CD4-positive, alpha-beta T cell treated with Interleukin-1 beta for 1 hour (primary cell): ENCODE data around the gene COL23A1.
"Not testable (repeated sequence)": the region's sequence is repeated elsewhere in the genome, so short reads cannot be mapped to it uniquely, and the experiment has no call there.

Experiments
- DNase-seq, 2 donors: peaks; one replicate each; pipeline ENCODE4 v3.0.0-alpha.2; 2020 to 2022

COL23A1 gene

GRCh38 chr5:178370102-178370501, 220.1 kb downstream of the COL23A1 start:
- no peak for DNase-seq

- DNase-seq = not testable (repeated sequence)
Observed at GRCh38 chr5:178369469-178369868, 220.7 kb downstream of the COL23A1 start.

DNA sequence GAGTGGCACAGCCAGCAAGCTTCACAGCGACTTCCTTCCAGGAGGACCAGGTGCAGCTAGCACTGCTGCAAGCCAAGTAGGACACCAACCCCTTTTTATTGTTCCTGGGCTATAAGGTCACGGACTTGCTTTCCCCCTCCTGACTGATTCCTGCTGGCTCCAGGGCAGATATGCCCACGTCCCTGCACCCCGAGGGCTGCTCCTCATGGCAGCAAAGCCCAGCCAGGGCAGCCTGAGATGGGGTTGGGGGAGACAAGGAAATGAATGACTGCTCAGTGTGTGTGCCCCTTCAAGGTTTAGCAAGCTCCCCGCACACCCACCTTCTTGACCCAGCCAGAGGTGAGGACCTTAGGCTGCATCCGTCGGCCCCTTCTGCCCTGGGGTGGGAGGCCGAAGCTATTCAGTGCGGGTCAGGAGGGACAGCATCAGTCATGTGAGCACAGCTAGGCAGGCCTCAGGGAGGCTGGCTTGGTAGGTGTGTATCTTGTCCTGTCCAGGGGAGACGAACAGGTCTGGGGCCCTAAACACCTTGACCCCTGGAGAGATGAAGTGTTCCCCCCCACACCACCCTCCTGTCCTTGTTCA, 221.4 kb downstream of the COL23A1 start:
- no peak for DNase-seq

DNA sequence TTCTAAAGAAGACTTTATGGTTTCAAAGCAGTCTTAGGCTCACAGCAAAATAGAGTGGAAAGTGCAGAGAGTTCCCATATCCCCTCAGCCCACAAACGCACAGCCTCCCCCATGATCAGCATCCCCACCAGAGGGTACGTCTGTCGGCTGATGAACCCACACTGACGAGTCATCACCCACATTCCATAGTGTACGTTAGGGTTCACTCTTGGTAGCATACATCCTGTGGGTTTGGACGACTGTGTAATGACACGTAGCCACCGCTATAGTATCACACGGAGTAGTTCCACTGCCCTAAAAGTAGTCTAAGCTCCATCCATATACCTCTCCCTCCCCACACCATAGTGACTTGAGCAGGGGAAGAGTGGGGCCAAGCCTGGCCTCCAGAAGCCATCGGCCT, 221.9 kb downstream of the COL23A1 start:
- no peak for DNase-seq

GRCh38 chr5:178367736-178368120, 222.5 kb downstream of the COL23A1 start:
- DNase-seq = no peak

- no peak for DNase-seq
Observed at GRCh38 chr5:178366998-178367735, 223.0 kb downstream of the COL23A1 start.

DNA sequence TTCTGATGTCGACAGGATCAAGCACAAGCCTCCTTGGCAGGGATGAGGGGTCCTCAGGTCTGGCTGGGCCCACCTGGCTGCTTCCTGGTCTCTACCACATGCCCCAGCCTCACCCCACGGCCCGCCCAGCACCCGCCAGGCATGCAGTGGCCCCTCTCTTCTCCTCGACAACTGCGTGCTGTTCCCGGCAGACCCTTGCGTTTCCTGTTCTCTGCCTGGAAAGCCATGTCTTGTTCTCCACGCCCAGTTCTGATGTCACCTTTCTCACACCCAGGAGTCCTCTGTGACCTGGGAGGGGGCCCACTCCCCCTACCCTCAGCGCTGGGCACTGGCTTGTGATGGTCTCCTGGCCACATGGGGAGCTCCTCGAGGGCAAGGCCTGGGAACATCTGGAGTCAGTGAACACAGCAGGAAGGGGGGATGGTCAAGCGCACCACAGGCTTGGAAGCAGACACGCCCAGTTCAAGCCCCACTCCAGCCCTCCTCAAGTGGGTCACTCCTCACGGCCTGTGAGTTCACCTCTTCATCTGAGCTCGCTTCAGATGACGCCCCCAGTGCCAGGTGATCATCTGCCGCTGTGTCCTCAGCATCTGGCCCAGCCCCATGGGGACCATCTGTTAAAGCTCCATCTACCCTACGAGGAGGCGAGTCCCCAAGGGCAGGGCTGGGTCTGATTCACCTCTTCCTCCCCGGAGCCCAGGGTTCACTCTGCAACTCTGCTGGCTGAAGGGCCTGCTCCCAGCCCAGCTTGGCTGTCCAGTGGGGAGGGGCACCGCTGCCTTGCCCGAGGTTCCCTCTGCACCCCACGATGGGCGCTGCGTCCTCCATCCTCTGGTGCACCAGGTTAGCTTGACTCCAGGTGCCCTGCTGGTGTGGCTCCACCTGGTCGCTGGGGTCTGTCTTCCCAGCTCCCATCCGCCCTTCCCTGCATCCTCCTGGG, 224.4 kb downstream of the COL23A1 start:
- no peak for DNase-seq

GRCh38 chr5:178364326-178364675, 225.9 kb downstream of the COL23A1 start:
- no peak for DNase-seq

DNA sequence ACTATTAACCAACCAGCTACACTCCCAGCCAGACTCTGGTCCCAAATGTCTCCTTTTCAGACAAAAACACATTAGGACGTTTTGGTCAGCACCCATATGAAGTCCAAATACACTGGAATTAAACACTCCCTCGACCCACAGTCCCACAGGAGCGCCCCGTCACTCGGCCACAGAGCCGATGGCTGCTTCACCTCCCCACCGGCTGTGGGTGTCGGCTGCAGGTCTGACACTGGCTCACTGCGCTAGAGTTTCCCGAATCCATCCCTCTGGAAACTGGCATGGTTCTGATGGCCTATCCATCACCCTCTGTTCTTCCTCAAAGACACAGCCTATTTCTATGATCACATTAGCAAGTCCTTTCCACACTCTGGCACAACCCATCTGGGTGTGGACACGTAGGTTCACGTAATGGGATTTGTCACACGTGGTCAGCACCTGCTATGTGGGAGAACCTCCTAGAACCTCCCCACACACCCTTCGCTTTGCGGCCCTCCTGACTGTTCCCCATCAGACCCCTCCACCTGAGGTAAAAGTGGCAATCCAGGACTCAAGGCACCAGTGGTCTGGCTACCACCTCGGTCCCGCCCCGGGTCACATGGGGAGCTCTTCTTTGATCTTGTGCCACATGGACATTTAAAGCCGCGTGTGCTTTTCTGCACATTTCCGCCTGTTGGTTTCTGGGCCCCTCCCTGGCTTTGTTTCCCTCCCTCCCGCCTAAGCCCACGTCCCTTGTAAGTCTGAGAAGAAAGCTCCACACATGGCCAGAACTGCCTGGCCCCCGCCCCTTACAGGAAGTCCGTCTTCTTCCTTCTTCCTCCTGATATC, 226.5 kb downstream of the COL23A1 start:
- no peak for DNase-seq

- DNase-seq = no peak
Observed at GRCh38 chr5:178361657-178362445, 228.3 kb downstream of the COL23A1 start.

DNA sequence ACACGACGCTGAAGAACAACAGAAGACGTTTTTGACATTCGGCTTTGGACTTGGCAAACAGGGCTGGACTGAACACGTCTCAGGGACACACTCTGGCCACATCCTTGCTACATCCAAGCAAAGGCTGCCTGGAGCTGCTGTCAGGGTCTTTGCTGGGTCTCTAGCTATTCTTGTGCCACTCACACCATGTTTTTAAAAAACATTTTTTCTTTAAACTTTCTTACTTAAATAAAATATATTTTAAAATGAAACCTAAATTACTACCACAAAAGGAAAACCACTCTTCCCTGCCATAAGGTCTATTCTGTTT, 229.3 kb downstream of the COL23A1 start:
- no peak for DNase-seq

DNA sequence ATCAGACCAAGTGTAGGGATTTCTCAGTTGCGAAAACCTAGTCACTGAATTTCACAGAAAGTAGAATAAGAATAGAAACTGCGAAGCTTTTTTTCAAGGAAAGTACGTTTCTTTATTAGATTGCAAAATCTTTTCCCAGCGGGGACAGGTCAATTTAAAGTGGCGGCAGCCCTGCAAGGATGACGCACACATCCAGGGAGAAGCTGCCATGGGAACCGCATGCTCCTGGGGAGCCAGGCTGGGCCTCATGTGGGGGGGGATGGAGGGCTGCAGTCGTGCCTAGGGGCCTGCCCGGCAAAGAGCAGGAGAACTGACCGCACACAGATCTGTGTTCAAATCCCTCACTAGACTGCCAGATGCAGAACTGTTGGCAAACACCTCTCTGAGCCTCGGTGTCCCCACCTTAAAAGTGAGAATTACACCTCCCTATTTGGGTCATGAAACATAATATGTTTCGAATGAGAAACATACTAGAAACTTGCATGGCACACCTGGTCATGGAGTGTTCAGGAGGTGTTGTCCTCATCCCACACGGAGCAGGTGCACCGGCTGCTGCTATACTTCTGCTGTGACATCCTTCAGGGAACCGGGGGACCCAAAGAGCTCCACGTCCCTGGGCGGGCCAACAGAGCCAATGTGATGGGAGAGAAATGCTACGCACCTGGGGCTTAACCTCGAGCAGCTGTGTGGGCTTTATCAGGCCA, 229.8 kb downstream of the COL23A1 start:
- no peak for DNase-seq

GRCh38 chr5:178359738-178360137, 230.5 kb downstream of the COL23A1 start:
- no peak for DNase-seq

- no peak for DNase-seq
Observed at GRCh38 chr5:178357678-178358077, 232.5 kb downstream of the COL23A1 start.

GRCh38 chr5:178357121-178357521, 233.1 kb downstream of the COL23A1 start:
- DNase-seq = no peak

GRCh38 chr5:178356431-178356872, 233.7 kb downstream of the COL23A1 start:
- no peak for DNase-seq

DNA sequence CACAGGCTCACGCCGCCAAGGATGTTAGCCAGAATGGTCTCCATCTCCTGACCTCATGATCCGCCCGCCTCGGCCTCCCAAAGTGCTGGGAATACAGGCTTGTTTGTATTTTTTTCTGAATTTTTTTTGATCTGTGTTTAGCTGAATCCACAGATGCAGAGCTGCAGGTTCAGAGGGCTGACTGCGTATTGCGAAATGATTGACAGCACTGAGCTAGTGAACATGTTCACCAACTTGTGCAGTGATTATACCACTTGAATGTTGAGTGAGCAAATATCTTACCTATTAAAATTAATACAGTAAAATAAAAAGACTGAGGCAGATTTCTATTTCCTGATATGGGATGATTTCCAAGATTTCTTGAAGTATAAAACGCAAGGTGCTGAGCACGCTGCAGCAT, 234.5 kb downstream of the COL23A1 start:
- no peak for DNase-seq

DNA sequence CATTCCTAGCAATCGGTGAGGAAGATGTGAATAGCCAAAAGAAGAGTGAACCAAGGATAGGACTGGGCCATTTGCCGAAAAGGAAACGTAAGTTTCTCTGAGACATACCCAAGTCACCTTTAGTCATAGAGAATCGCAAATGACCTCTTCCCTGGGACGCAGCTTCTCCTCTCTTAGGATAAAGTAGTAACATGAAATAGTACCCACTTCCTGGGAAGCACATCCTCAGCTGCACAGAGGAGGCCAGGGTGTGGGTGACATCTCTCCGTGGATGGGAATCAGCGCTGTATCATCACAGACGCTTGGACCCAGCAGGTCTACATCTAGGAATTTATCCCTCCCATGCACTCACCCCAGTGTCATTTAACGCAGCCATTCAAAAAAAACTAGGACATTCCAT, 236.7 kb downstream of the COL23A1 start:
- DNase-seq = no peak

DNA sequence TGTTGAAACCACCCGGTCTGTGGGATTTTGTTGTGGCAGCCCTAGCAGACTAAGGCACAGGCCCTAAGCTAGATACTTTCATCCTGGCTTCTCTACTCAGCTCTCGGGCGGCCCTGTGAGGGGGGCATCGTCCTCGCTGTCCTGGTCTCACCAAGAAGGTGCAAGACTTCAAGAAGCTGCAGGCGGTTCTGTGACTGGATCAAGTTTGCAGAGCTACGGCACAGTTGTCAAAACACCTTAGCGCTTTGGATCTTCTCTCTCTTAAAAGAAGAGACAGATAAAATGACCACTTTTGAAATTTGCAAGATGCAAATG, 238.2 kb downstream of the COL23A1 start:
- DNase-seq = no peak

DNA sequence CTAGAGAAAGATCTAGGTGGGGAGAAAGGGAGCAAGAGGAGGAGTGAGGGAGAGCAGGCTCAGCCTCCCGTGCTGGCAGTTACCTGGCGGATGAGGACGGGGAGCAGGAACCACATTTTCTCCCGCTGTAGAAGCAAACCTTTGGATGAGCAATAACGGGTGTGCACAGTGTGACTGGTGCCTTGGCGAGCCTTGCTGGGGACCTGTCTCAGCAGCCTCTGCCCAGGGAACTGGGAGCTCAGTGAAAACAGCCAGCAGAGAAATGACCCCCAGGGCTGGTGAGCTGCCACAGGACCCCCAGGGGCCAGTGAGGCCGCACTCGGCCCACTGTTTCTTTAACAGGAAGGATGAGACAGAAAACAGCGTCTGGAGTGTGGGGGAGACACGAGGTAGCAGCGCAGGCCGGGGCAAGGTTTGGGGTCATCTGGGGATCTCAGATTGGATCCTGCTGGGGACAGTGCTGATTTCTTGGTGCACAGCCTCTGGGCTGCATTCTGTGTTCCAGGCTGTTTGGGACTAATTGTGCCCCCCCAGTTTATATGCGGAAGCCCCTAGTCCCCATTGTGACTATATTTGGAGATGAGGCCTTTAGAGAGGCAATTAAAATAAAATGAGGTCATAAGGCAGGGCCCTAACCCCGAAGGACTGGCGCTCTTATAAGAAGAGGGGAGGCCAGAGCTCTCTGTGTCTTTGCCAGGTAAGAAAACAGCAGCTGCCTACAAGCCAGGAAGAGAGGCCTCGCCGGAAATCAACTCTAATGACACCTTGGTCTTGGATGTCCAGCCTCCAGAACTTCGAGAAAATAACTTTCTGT, 238.8 kb downstream of the COL23A1 start:
- no peak for DNase-seq
